ENCODE results near the gene HECTD4.
A peak's percentile ranks its signal among the peaks of the same experiment; 100 is the strongest.

The HECTD4 gene

GRCh38 chr12:112321245-112321644 lies 61.0 kb downstream of the HECTD4 start:
- DNase-seq, result no peak

- no peak for DNase-seq
These were observed 62.8 kb downstream of the HECTD4 start for GRCh38 chr12:112319395-112319794.

GRCh38 chr12:112317481-112317880 lies 64.8 kb downstream of the HECTD4 start:
- no peak for DNase-seq

GRCh38 chr12:112314981-112315380 lies 67.2 kb downstream of the HECTD4 start:
- DNase-seq, result no peak

- peak in 1 of 5 experiments; percentile 46 for DNase-seq
These were observed 72.4 kb downstream of the HECTD4 start for GRCh38 chr12:112309797-112310196.

GRCh38 chr12:112308652-112309051 lies 73.6 kb downstream of the HECTD4 start:
- DNase-seq, result no peak

GRCh38 chr12:112308161-112308560 lies 74.1 kb downstream of the HECTD4 start:
- DNase-seq, result no peak

- DNase-seq, result no peak
These were observed 74.8 kb downstream of the HECTD4 start for GRCh38 chr12:112307317-112308011.

- no peak for DNase-seq
These were observed 76.3 kb downstream of the HECTD4 start for GRCh38 chr12:112305951-112306350.

- DNase-seq, result no peak
These were observed 77.8 kb downstream of the HECTD4 start for GRCh38 chr12:112304436-112304835.

GRCh38 chr12:112303799-112304198 lies 78.4 kb downstream of the HECTD4 start:
- DNase-seq, result no peak

GRCh38 chr12:112303004-112303403 lies 79.2 kb downstream of the HECTD4 start:
- peak in 4 of 5 experiments; percentile 3 to 93 (median 27) for DNase-seq

- no peak for DNase-seq
These were observed 82.5 kb downstream of the HECTD4 start for GRCh38 chr12:112299704-112300103.

- DNase-seq, result no peak
These were observed 85.0 kb downstream of the HECTD4 start for GRCh38 chr12:112297188-112297587.

- DNase-seq, result no peak
These were observed 86.0 kb downstream of the HECTD4 start for GRCh38 chr12:112296183-112296582.

- no peak for DNase-seq
These were observed 87.4 kb downstream of the HECTD4 start for GRCh38 chr12:112294793-112295192.

GRCh38 chr12:112288638-112289037 lies 93.6 kb downstream of the HECTD4 start:
- no peak for DNase-seq

- DNase-seq, result no peak
These were observed 96.4 kb downstream of the HECTD4 start for GRCh38 chr12:112285600-112286401.

- no peak for DNase-seq
These were observed 98.7 kb downstream of the HECTD4 start for GRCh38 chr12:112283546-112283945.

- no peak for DNase-seq
These were observed 99.3 kb downstream of the HECTD4 start for GRCh38 chr12:112282920-112283319.

- DNase-seq, result no peak
These were observed 106.4 kb downstream of the HECTD4 start for GRCh38 chr12:112275836-112276235.

- no peak for DNase-seq
These were observed 107.0 kb downstream of the HECTD4 start for GRCh38 chr12:112275207-112275606.

- DNase-seq, result no peak
These were observed 111.6 kb downstream of the HECTD4 start for GRCh38 chr12:112270673-112271072.

- DNase-seq, result no peak
These were observed 115.8 kb downstream of the HECTD4 start for GRCh38 chr12:112266473-112266872.
